GM12878 (cell line): ENCODE measurements around the gene LCMT1. TPM values are rescaled to one million over a fixed set of nuclear protein-coding genes. Genes with fewer than 3 reads are reported as not detected.

ENCODE experiments used
- ATAC-seq: fragments of 200-7000 bp; cut with Tn5 transposase; 3 replicates; pipeline ENCODE4 v1.9.1; 2020; ENCODE audit warnings: mild to moderate bottlenecking, moderate library complexity
- BruUV-seq: library from RNA; stranded (reverse); fragments of 400-500 nt; replicated peaks from 2 replicates; lab custom pipeline; 2021; lab: Mats Ljungman, UMichigan
- CTCF ChIA-PET: fragments of 300-600 bp; sonication (Branson Sonifier 250); formaldehyde crosslinking; extraction: SDS; loops from one replicate; lab custom pipeline; 2021; ENCODE audit warnings: inconsistent platforms; lab: Yijun Ruan, JAX
- POLR2A ChIA-PET: fragments of 350-600 bp; formaldehyde crosslinking; extraction: SDS; loops from one replicate; lab custom pipeline; 2021; ENCODE audit warnings: inconsistent platforms; lab: Charles Lee
- RAD21 ChIA-PET: fragments of 300-600 bp; sonication (Branson Sonifier 250); formaldehyde crosslinking; loops from one replicate; lab custom pipeline; 2023; ENCODE audit warnings: antibody characterized with exemption; ENCODE audit not compliant: unreplicated experiment; lab: Charles Lee
- SMC1A ChIA-PET: fragments of 300-600 bp; sonication (Branson Sonifier 250); formaldehyde crosslinking; loops from one replicate; lab custom pipeline; 2023; ENCODE audit not compliant: unreplicated experiment, uncharacterized antibody; lab: Charles Lee
- DNase-seq: peaks from one replicate; pipeline ENCODE4 v3.0.0-alpha.2; 2011; ENCODE audit warnings: low read depth, low spot score
- FAIRE-seq: peaks from 3 replicates; lab custom pipeline; 2011; peaks lifted over from hg19 to GRCh38; lab: Jason Lieb, UNC
- H2AFZ ChIP-seq: 2 replicates; pipeline ENCODE4 v1.6.0; 2011; ENCODE audit warnings: low read depth, low read length, control low read depth; ENCODE audit not compliant: control insufficient read depth
- H3K27ac ChIP-seq: 2 replicates; pipeline ENCODE4 v1.5.1; 2011; ENCODE audit warnings: control low read depth; ENCODE audit not compliant: control insufficient read depth, insufficient read depth
- H3K27me3 ChIP-seq, 2 experiments: replicated peaks in 1 of 2; 2 replicates each; pipeline versions ENCODE4 v1.6.0 to v1.6.1; 2011; ENCODE audit warnings: low read length in 1 of 2; ENCODE audit not compliant: control insufficient read depth in 2 of 2, insufficient read depth in 2 of 2
- H3K36me3 ChIP-seq, 2 experiments: 2 replicates each; pipeline ENCODE4 v1.5.1; 2011; ENCODE audit warnings: low read length in 1 of 2; ENCODE audit not compliant: control insufficient read depth in 2 of 2, insufficient read depth in 2 of 2
- H3K4me1 ChIP-seq: 2 replicates; pipeline ENCODE4 v1.6.1; 2011; ENCODE audit warnings: mild to moderate bottlenecking, low read length, moderate library complexity, mixed read lengths; ENCODE audit not compliant: control insufficient read depth, insufficient read depth
- H3K4me2 ChIP-seq: 2 replicates; pipeline ENCODE4 v1.6.0; 2011; ENCODE audit warnings: control low read depth; ENCODE audit not compliant: control insufficient read depth, insufficient read depth
- H3K4me3 ChIP-seq: fragments of 200-600 bp; sonication (generic); 2 replicates; pipeline ENCODE4 v1.5.1; 2016
- H3K79me2 ChIP-seq: 2 replicates; pipeline ENCODE4 v1.6.0; 2011; ENCODE audit warnings: low read length; ENCODE audit not compliant: control insufficient read depth, insufficient read depth
- H3K9ac ChIP-seq: 2 replicates; pipeline ENCODE4 v1.8.0; 2011; ENCODE audit warnings: low read length, control low read depth, mixed read lengths; ENCODE audit not compliant: control insufficient read depth, insufficient read depth
- H3K9me3 ChIP-seq: replicated peaks from 3 replicates; pipeline ENCODE4 v1.5.1; 2011; ENCODE audit warnings: mild to moderate bottlenecking, low read length; ENCODE audit not compliant: control insufficient read depth, insufficient read depth
- H4K20me1 ChIP-seq: 2 replicates; pipeline ENCODE4 v1.6.0; 2011; ENCODE audit not compliant: control insufficient read depth, insufficient read depth
- CBFB ChIP-seq: IDR thresholded peaks from 2 replicates; pipeline ENCODE4 v1.6.1; 2016; ENCODE audit warnings: antibody characterized with exemption, low read depth
- CHD2 ChIP-seq: IDR thresholded peaks from 2 replicates; pipeline ENCODE4 v1.6.1; 2011; ENCODE audit warnings: low read depth, low read length, improper control_type of control experiment, borderline replicate concordance
- EED ChIP-seq: sonication (generic); IDR thresholded peaks from 2 replicates; pipeline ENCODE4 v1.6.1; 2016; ENCODE audit warnings: antibody characterized with exemption, low read depth
- EZH2 ChIP-seq: IDR thresholded peaks from 2 replicates; pipeline ENCODE4 v1.6.1; 2012; ENCODE audit warnings: low read depth, mild to moderate bottlenecking, control low read depth, inconsistent platforms, low read length, borderline replicate concordance; ENCODE audit not compliant: control insufficient read depth
- HCFC1 ChIP-seq: fragments of 150-350 bp; IDR thresholded peaks from 2 replicates; pipeline ENCODE4 v1.6.1; 2014; ENCODE audit warnings: low read length
- IKZF2 ChIP-seq, 2 experiments: fragments of 450-650 bp; IDR thresholded peaks; 2 replicates each; pipeline ENCODE4 v1.6.1; 2017; ENCODE audit warnings: mild to moderate bottlenecking in 2 of 2, moderate library complexity in 2 of 2
- KLF5 ChIP-seq: fragments of 450-650 bp; IDR thresholded peaks from 2 replicates; pipeline ENCODE4 v1.6.1; 2014; ENCODE audit warnings: mild to moderate bottlenecking; ENCODE audit not compliant: partially characterized antibody
- RB1 ChIP-seq: fragments of 450-650 bp; formaldehyde crosslinking; IDR thresholded peaks from 2 replicates; pipeline ENCODE4 v1.6.1; 2017; ENCODE audit warnings: mild to moderate bottlenecking, borderline replicate concordance
- SIN3A ChIP-seq: IDR thresholded peaks from 2 replicates; pipeline ENCODE4 v1.6.1; 2012; ENCODE audit warnings: low read depth, low read length, improper control_type of control experiment
- SUPT20H ChIP-seq: IDR thresholded peaks from 2 replicates; pipeline ENCODE4 v1.6.1; 2011; ENCODE audit warnings: low read depth, mild to moderate bottlenecking, low read length, moderate library complexity, borderline replicate concordance; ENCODE audit not compliant: control insufficient read depth
- SUZ12 ChIP-seq: fragments of 200-600 bp; sonication (generic); IDR thresholded peaks from one replicate; pipeline ENCODE4 v1.6.1; 2018; ENCODE audit warnings: antibody characterized with exemption, mild to moderate bottlenecking; ENCODE audit not compliant: unreplicated experiment
- YBX1 ChIP-seq: fragments of 450-650 bp; IDR thresholded peaks from 2 replicates; pipeline ENCODE4 v1.6.1; 2016; ENCODE audit warnings: antibody characterized with exemption
- YY1 ChIP-seq: IDR thresholded peaks from 2 replicates; pipeline ENCODE4 v1.6.1; 2011; ENCODE audit warnings: low read depth, mild to moderate bottlenecking, low read length
- ZNF274 ChIP-seq: IDR thresholded peaks from one replicate; pipeline ENCODE4 v1.8.0; 2011; ENCODE audit not compliant: insufficient read length, insufficient read depth
- WGBS: methylation state at CpG from one replicate; pipeline ENCODE4 v1.1.6; 2016; ENCODE audit warnings: low lambda C conversion rate; ENCODE audit not compliant: insufficient replicate concordance, insufficient coverage; ENCODE audit errors: missing lambda C conversion rate; 5-methylcytosine and 5-hydroxymethylcytosine counted together
- in situ Hi-C: fragments of 300-500 bp; cut with MboI; formaldehyde crosslinking; loops from 9 replicates; pipeline ENCODE4 v1.14.3; 2018; ENCODE audit warnings: mixed read lengths
- intact Hi-C: fragments of 100-400 bp; cut with micrococcal nuclease; formaldehyde crosslinking; loops from one replicate; pipeline ENCODE4 v1.14.2; 2022; ENCODE audit not compliant: unreplicated experiment
- polyA plus RNA-seq, 11 experiments: library from polyadenylated mRNA; depleted of rRNA in 4 of 11; unstranded in 6 of 11; stranded (reverse) in 5 of 11; fragments of >200 nt; fragmentation: Nextera tagmentation in 4 of 11; fragmentation: Illumina TruSeq in 1 of 11; extraction: Ambion mirVana in 4 of 11; extraction: Trizol in 1 of 11; gene quantifications; 1 replicate in 1 of 11; 2 replicates in 10 of 11; pipeline versions ENCODE4 v1.2.1 to v1.2.3, GENCODE V29; 2011 to 2016; ENCODE audit warnings: inconsistent platforms in 2 of 11, missing spikeins in 2 of 11, low read depth in 1 of 11
- total RNA-seq, 4 experiments: library from RNA; depleted of rRNA in 3 of 4; stranded (reverse); fragments of >200 nt in 3 of 4; fragmentation: Illumina TruSeq in 1 of 4; extraction: Trizol in 1 of 4; gene quantifications; 2 replicates each; pipeline versions ENCODE4 v1.2.1 to v1.2.3, GENCODE V29; 2013 to 2021
- TF ChIP-seq, protein P1 (sequence below): fragments of 450-650 bp; IDR thresholded peaks from 2 replicates; pipeline ENCODE4 v1.6.1; 2016; ENCODE audit warnings: mild to moderate bottlenecking, moderate library complexity, borderline replicate concordance

Gene LCMT1
- total and polyA plus RNA-seq, 10 of the 15 experiments (the other 5 are each of a cell fraction or from before 2014, with no cell fraction given) = 19.7 to 51.2 (median 32.6) TPM

DNA sequence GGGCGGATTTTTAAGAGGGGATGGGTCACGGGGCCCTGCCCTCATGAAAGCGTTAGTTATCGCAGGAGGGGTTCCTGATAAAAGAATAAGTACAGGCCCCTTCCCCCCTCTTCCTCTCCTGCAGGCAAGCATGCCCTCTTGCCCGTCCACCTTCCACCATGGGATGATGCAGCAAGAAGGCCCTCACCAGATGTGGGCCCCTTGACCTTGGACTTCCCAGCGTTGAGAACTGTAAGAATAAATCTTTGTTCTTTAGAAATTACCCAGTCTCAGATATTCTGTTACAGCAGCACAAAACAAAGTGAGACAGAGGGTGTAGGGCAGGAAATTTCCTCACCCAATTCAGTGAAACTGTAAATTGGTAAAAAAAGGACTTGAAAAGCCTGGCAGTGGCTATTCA is 27.8 kb upstream of the LCMT1 start:
- CTCF ChIA-PET = interaction anchor here (0.6 to 1.1 kb wide), 2 partner anchors 22 to 756 kb away, joined by 3 read pairs; no protein-coding TSS in a partner anchor
- POLR2A ChIA-PET = no interaction called here
- H3K27me3 ChIP-seq = no peaks in the 10 kb centered on the region
- H3K79me2 ChIP-seq = no peaks in the 10 kb centered on the region
- in situ Hi-C loops (no loop called here), intact Hi-C loops (no loop called here)
- TF ChIP-seq YY1 (no peak), SUPT20H (no peak), EZH2 (no peak)
- no peak for FAIRE-seq
- SMC1A ChIA-PET = no interaction called here
- H2AFZ ChIP-seq = no peak overlapping the region
- no peak overlapping the region for H3K4me2 ChIP-seq
- no TSS peak for BruUV-seq
- no peak overlapping the region for H3K27ac ChIP-seq
- no peak overlapping the region for H3K4me3 ChIP-seq
- no peaks in the 10 kb centered on the region for H3K9me3 ChIP-seq
- no peak for ATAC-seq
- no peaks in the 10 kb centered on the region for H4K20me1 ChIP-seq
- H3K36me3 ChIP-seq = no peaks in the 10 kb centered on the region
- H3K4me1 ChIP-seq = peaks cover 4% of the 10 kb centered on the region; the same call in 1 of the 2 replicates
- no peak overlapping the region for H3K9ac ChIP-seq
- RAD21 ChIA-PET = no interaction called here
- DNase-seq = no peak
- 81% methylated on average over 6 of the region's 6 CpGs for WGBS

DNA sequence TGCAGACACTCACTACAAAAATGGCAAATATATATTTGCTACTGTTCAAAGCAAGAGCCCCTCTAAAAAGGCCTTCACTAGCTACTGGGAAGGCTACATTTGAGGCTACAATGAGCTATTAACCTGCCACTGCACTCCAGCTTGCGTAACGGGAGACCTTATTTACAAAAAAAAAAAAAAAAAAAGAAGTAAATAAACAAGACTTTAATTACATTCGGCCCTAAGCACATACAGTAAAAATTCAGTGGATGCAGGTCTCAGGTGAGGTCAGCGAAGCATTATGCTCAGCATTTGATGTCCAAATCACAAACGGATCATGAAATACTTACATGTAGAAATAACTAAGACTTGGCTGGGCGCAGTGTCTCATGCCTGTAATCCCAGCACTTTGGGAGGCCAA is 26.7 kb upstream of the LCMT1 start:
- in situ Hi-C loops = no loop called here
- ChIA-PET CTCF (interaction anchor here (0.8 to 1.1 kb wide), 2 partner anchors 21 to 67 kb away, joined by 3 to 4 read pairs; no protein-coding TSS in a partner anchor), POLR2A (interaction anchor here (0.6 kb wide), 1 partner anchor 188 kb away, joined by 4 read pairs; no protein-coding TSS in a partner anchor), RAD21 (interaction anchor here (0.8 kb wide), 1 partner anchor 18 kb away, joined by 3 read pairs; no protein-coding TSS in a partner anchor), SMC1A (interaction anchor here (0.6 to 1.4 kb wide), 3 partner anchors 9 to 1481 kb away, joined by 3 to 4 read pairs (median 4); no protein-coding TSS in a partner anchor)
- Histone ChIP-seq H3K4me1 (no peaks in the 10 kb centered on the region), H3K9ac (no peak overlapping the region), H3K4me2 (no peak overlapping the region), H2AFZ (no peak overlapping the region), H3K27ac (no peak overlapping the region), H3K9me3 (no peaks in the 10 kb centered on the region), H3K36me3 (no peaks in the 10 kb centered on the region), H3K79me2 (no peaks in the 10 kb centered on the region), H3K4me3 (no peak overlapping the region), H4K20me1 (no peaks in the 10 kb centered on the region), H3K27me3 (no peaks in the 10 kb centered on the region)
- FAIRE-seq (no peak), ATAC-seq (no peak), DNase-seq (no peak)
- WGBS = 67% methylated on average over 6 of the region's 6 CpGs
- intact Hi-C loops = no loop called here
- no TSS peak for BruUV-seq
- TF ChIP-seq CHD2 (no peak), CBFB (no peak), EED (no peak), RB1 (no peak), SIN3A (no peak), SUZ12 (no peak), IKZF2 (IDR thresholded peaks at IDR 0.05) (no peak), YBX1 (no peak), ZNF274 (no peak), HCFC1 (no peak), EZH2 (no peak), KLF5 (no peak)
- TF ChIP-seq, protein P1, sequence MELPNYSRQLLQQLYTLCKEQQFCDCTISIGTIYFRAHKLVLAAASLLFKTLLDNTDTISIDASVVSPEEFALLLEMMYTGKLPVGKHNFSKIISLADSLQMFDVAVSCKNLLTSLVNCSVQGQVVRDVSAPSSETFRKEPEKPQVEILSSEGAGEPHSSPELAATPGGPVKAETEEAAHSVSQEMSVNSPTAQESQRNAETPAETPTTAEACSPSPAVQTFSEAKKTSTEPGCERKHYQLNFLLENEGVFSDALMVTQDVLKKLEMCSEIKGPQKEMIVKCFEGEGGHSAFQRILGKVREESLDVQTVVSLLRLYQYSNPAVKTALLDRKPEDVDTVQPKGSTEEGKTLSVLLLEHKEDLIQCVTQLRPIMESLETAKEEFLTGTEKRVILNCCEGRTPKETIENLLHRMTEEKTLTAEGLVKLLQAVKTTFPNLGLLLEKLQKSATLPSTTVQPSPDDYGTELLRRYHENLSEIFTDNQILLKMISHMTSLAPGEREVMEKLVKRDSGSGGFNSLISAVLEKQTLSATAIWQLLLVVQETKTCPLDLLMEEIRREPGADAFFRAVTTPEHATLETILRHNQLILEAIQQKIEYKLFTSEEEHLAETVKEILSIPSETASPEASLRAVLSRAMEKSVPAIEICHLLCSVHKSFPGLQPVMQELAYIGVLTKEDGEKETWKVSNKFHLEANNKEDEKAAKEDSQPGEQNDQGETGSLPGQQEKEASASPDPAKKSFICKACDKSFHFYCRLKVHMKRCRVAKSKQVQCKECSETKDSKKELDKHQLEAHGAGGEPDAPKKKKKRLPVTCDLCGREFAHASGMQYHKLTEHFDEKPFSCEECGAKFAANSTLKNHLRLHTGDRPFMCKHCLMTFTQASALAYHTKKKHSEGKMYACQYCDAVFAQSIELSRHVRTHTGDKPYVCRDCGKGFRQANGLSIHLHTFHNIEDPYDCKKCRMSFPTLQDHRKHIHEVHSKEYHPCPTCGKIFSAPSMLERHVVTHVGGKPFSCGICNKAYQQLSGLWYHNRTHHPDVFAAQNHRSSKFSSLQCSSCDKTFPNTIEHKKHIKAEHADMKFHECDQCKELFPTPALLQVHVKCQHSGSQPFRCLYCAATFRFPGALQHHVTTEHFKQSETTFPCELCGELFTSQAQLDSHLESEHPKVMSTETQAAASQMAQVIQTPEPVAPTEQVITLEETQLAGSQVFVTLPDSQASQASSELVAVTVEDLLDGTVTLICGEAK = no peak
